Brain microvascular endothelial cell (primary cell): ENCODE data around the gene TSSC4.

ENCODE experiments used
- DNase-seq: peaks from one replicate; pipeline ENCODE4 v3.0.0-alpha.2; 2020
- H3K27ac ChIP-seq: fragments of 250-450 bp; sonication (Bioruptor Pico); 2 replicates; pipeline ENCODE4 v1.5.1; 2020; ENCODE audit warnings: mild to moderate bottlenecking, moderate library complexity
- H3K27me3 ChIP-seq: fragments of 250-450 bp; sonication (Bioruptor Pico); replicated peaks from 2 replicates; pipeline ENCODE4 v1.5.1; 2020; ENCODE audit warnings: mild to moderate bottlenecking
- H3K36me3 ChIP-seq: fragments of 250-450 bp; sonication (Bioruptor Pico); replicated peaks from 2 replicates; pipeline ENCODE4 v1.5.1; 2020; ENCODE audit warnings: mild to moderate bottlenecking
- H3K4me3 ChIP-seq: 2 replicates; pipeline ENCODE4 v1.5.1; 2011; ENCODE audit warnings: low read depth, mild to moderate bottlenecking, control low read depth, low read length, moderate library complexity
- CTCF ChIP-seq: IDR thresholded peaks from 2 replicates; pipeline ENCODE4 v1.5.1; 2011; ENCODE audit warnings: low read depth, mild to moderate bottlenecking, moderate library complexity, low read length, control low read depth, inconsistent platforms; ENCODE audit errors: missing control alignments
- in situ Hi-C: cut with HindIII; loops from 2 replicates; pipeline ENCODE4 v1.10.0; 2017; ENCODE audit warnings: low sequenced_read_pairs, low pct_ligation_motif_present

TSSC4 gene

GRCh38 chr11:2410616-2411015, 10.1 kb downstream of the TSSC4 start:
- in situ Hi-C loops, result no loop called here
- DNase-seq, result no peak
- H3K27ac ChIP-seq, result no peak overlapping the region
- no peak overlapping the region for H3K4me3 ChIP-seq
- no peaks in the 10 kb centered on the region for H3K36me3 ChIP-seq
- TF ChIP-seq CTCF, result no peak
- H3K27me3 ChIP-seq, result peaks cover 2% of the 10 kb centered on the region

- Histone ChIP-seq H3K4me3 (no peak overlapping the region), H3K27me3 (peaks cover 2% of the 10 kb centered on the region), H3K27ac (no peak overlapping the region), H3K36me3 (no peaks in the 10 kb centered on the region)
- TF ChIP-seq CTCF, result no peak
- in situ Hi-C loops, result no loop called here
- no peak for DNase-seq
These were observed 11.1 kb downstream of the TSSC4 start for GRCh38 chr11:2411446-2412305.

GRCh38 chr11:2412323-2412722, 11.8 kb downstream of the TSSC4 start:
- in situ Hi-C loops, result no loop called here

GRCh38 chr11:2413742-2414579, 13.4 kb downstream of the TSSC4 start:
- TF ChIP-seq CTCF, result no peak
- no peak for DNase-seq
- Histone ChIP-seq H3K4me3 (no peak overlapping the region), H3K27ac (no peak overlapping the region), H3K27me3 (peaks cover 2% of the 10 kb centered on the region), H3K36me3 (no peaks in the 10 kb centered on the region)
- in situ Hi-C loops, result no loop called here

More at GRCh38 chr11:2412323-2412722, 11.8 kb downstream of the TSSC4 start:
- no peak for DNase-seq
- Histone ChIP-seq H3K27me3 (peaks cover 2% of the 10 kb centered on the region), H3K36me3 (no peaks in the 10 kb centered on the region), H3K27ac (no peak overlapping the region), H3K4me3 (no peak overlapping the region)
- no peak for TF ChIP-seq CTCF

- Histone ChIP-seq H3K4me3 (no peak overlapping the region), H3K27me3 (no peaks in the 10 kb centered on the region), H3K36me3 (no peaks in the 10 kb centered on the region), H3K27ac (no peak overlapping the region)
- in situ Hi-C loops, result no loop called here
- no peak for TF ChIP-seq CTCF
- no peak for DNase-seq
These were observed 14.1 kb downstream of the TSSC4 start for GRCh38 chr11:2414616-2415015.
